H1 (cell line): ENCODE data around the gene SERTAD2. TPM values are rescaled to one million over a fixed set of nuclear protein-coding genes. Genes with fewer than 3 reads are reported as not detected.

Experiments used
- CTCF ChIA-PET: fragments of 300-600 bp; sonication (Branson Sonifier 250); formaldehyde crosslinking; loops from one replicate; lab custom pipeline; 2021; ENCODE audit not compliant: partially characterized antibody; lab: Charles Lee
- POLR2A ChIA-PET: fragments of 300-600 bp; sonication (Branson Sonifier 250); formaldehyde crosslinking; loops from one replicate; lab custom pipeline; 2021; ENCODE audit warnings: inconsistent platforms; ENCODE audit not compliant: partially characterized antibody; lab: Charles Lee
- DNase-seq, 2 experiments: peaks; one replicate each; pipeline versions ENCODE4 v3.0.0 to v3.0.0-alpha.2; 2010 to 2022; ENCODE audit warnings: low spot score in 2 of 2, low read depth in 1 of 2, mixed read lengths in 1 of 2
- FAIRE-seq: peaks from 2 replicates; lab custom pipeline; 2011; peaks lifted over from hg19 to GRCh38; lab: Jason Lieb, UNC
- H2AFZ ChIP-seq: 2 replicates; pipeline ENCODE4 v1.8.1; 2012; ENCODE audit warnings: low read length, inconsistent platforms
- H2AK5ac ChIP-seq: 2 replicates; pipeline ENCODE4 v1.6.1; 2013; ENCODE audit warnings: low read depth, low read length
- H2BK120ac ChIP-seq: replicated peaks from 2 replicates; pipeline ENCODE3; 2013; ENCODE audit warnings: low read depth, low read length, inconsistent platforms
- H2BK12ac ChIP-seq: 2 replicates; pipeline ENCODE4 v1.6.1; 2013; ENCODE audit warnings: low read depth, low read length
- H2BK15ac ChIP-seq: 2 replicates; pipeline ENCODE4 v1.6.1; 2013; ENCODE audit warnings: low read length
- H2BK20ac ChIP-seq: 2 replicates; pipeline ENCODE4 v1.6.1; 2013; ENCODE audit warnings: low read length
- H2BK5ac ChIP-seq: 2 replicates; pipeline ENCODE4 v1.6.1; 2013; ENCODE audit warnings: low read depth, low read length
- H3K14ac ChIP-seq: 2 replicates; pipeline ENCODE4 v1.6.1; 2013; ENCODE audit warnings: inconsistent platforms; ENCODE audit not compliant: insufficient read length
- H3K18ac ChIP-seq: 2 replicates; pipeline ENCODE4 v1.6.1; 2013; ENCODE audit warnings: low read length; ENCODE audit errors: extremely low read depth
- H3K23ac ChIP-seq: 2 replicates; pipeline ENCODE4 v1.6.1; 2013; ENCODE audit warnings: inconsistent platforms; ENCODE audit not compliant: insufficient read length
- H3K23me2 ChIP-seq: 2 replicates; pipeline ENCODE4 v1.6.1; 2013; ENCODE audit warnings: low read depth, low read length
- H3K27ac ChIP-seq: 2 replicates; pipeline ENCODE4 v1.6.1; 2011; ENCODE audit warnings: low read depth, low read length, inconsistent platforms
- H3K27me3 ChIP-seq, 4 experiments: replicated peaks in 1 of 4; 1 replicate in 1 of 4; 2 replicates in 3 of 4; pipeline versions ENCODE4 v1.6.1 to v1.8.1; 2011 to 2013; ENCODE audit warnings: low read length in 3 of 4, mild to moderate bottlenecking in 3 of 4, inconsistent platforms in 2 of 4, mixed read lengths in 2 of 4, moderate library complexity in 1 of 4; ENCODE audit not compliant: control insufficient read depth in 3 of 4, insufficient read depth in 3 of 4; ENCODE audit errors: extremely low read depth in 1 of 4
- H3K36me3 ChIP-seq, 4 experiments: 2 replicates each; pipeline versions ENCODE4 v1.6.1 to v1.8.1; 2011 to 2013; ENCODE audit warnings: mild to moderate bottlenecking in 4 of 4, low read length in 3 of 4, moderate library complexity in 2 of 4, control low read depth in 1 of 4, inconsistent platforms in 1 of 4; ENCODE audit not compliant: insufficient read depth in 4 of 4, control insufficient read depth in 2 of 4
- H3K4ac ChIP-seq: replicated peaks from 2 replicates; pipeline ENCODE3; 2013; ENCODE audit warnings: low read length, low read depth, mixed read lengths, inconsistent platforms; ENCODE audit not compliant: insufficient read length
- H3K4me1 ChIP-seq, 4 experiments: replicated peaks in 1 of 4; 1 replicate in 1 of 4; 2 replicates in 3 of 4; pipeline versions ENCODE4 v1.6.1 to v1.8.1; 2011 to 2013; ENCODE audit warnings: low read length in 3 of 4, inconsistent platforms in 2 of 4, mixed read lengths in 1 of 4; ENCODE audit not compliant: insufficient read depth in 4 of 4, control insufficient read depth in 3 of 4
- H3K4me2 ChIP-seq, 2 experiments: 2 replicates each; pipeline versions ENCODE4 v1.6.1 to v1.8.1; 2011 to 2013; ENCODE audit warnings: low read depth in 2 of 2, low read length in 2 of 2, control low read depth in 1 of 2, inconsistent platforms in 1 of 2, mild to moderate bottlenecking in 1 of 2; ENCODE audit not compliant: insufficient read depth in 1 of 2
- H3K4me3 ChIP-seq, 4 experiments: fragments of 200-600, 300-600 bp in 1 of 4; sonication (generic), shearing (Covaris generic), sonication (Bioruptor Twin) in 1 of 4; 2 replicates each; pipeline versions ENCODE4 v1.5.1 to v1.8.1; 2011 to 2016; ENCODE audit warnings: low read length in 4 of 4, low read depth in 3 of 4, control low read depth in 2 of 4, inconsistent platforms in 2 of 4, mild to moderate bottlenecking in 2 of 4, mixed read lengths in 1 of 4, moderate library complexity in 1 of 4; ENCODE audit not compliant: insufficient read depth in 2 of 4; ENCODE audit errors: extremely low read depth in 1 of 4
- H3K56ac ChIP-seq: replicated peaks from 2 replicates; pipeline ENCODE3; 2013; ENCODE audit warnings: low read depth, mild to moderate bottlenecking, mixed read lengths, low read length, inconsistent platforms; ENCODE audit not compliant: insufficient read length
- H3K79me1 ChIP-seq: 2 replicates; pipeline ENCODE4 v1.6.1; 2013; ENCODE audit warnings: low read depth, low read length, control low read depth
- H3K79me2 ChIP-seq, 2 experiments: 2 replicates each; pipeline versions ENCODE4 v1.6.1 to v1.8.1; 2012 to 2013; ENCODE audit warnings: low read length in 2 of 2, mild to moderate bottlenecking in 2 of 2, inconsistent platforms in 1 of 2; ENCODE audit not compliant: insufficient read depth in 2 of 2, control insufficient read depth in 1 of 2
- H3K9ac ChIP-seq, 4 experiments: replicated peaks in 1 of 4; 1 replicate in 1 of 4; 2 replicates in 3 of 4; pipeline versions ENCODE4 v1.6.1 to v1.8.1; 2011 to 2013; ENCODE audit warnings: low read depth in 3 of 4, low read length in 3 of 4, control low read depth in 2 of 4, mild to moderate bottlenecking in 2 of 4, moderate library complexity in 2 of 4, inconsistent platforms in 1 of 4; ENCODE audit errors: extremely low read depth in 1 of 4
- H3K9me3 ChIP-seq, 2 experiments: 2 replicates each; pipeline versions ENCODE4 v1.6.1 to v1.8.1; 2012 to 2013; ENCODE audit warnings: mild to moderate bottlenecking in 2 of 2, moderate library complexity in 2 of 2, control low read depth in 1 of 2, inconsistent platforms in 1 of 2, low read depth in 1 of 2, low read length in 1 of 2, mixed read lengths in 1 of 2; ENCODE audit not compliant: insufficient read depth in 2 of 2
- H4K20me1 ChIP-seq, 2 experiments: replicated peaks in 1 of 2; 2 replicates each; pipeline versions ENCODE3 to v1.8.1; 2011 to 2013; ENCODE audit warnings: inconsistent platforms in 2 of 2, low read length in 2 of 2, mild to moderate bottlenecking in 1 of 2; ENCODE audit not compliant: insufficient read depth in 2 of 2, control insufficient read depth in 1 of 2
- H4K5ac ChIP-seq: 2 replicates; pipeline ENCODE4 v1.6.1; 2013; ENCODE audit warnings: low read length, low read depth, mixed read lengths, inconsistent platforms; ENCODE audit not compliant: insufficient read length
- H4K8ac ChIP-seq: 2 replicates; pipeline ENCODE4 v1.8.0; 2013; ENCODE audit warnings: mild to moderate bottlenecking, moderate library complexity, low read length, inconsistent platforms; ENCODE audit not compliant: insufficient read depth; ENCODE audit errors: extremely low read depth
- H4K91ac ChIP-seq: replicated peaks from 2 replicates; pipeline ENCODE3; 2013; ENCODE audit warnings: low read length, mixed read lengths, inconsistent platforms; ENCODE audit not compliant: insufficient read length
- BCL11A ChIP-seq, 2 experiments: IDR thresholded peaks; one replicate each; pipeline ENCODE4 v1.6.1; 2011; ENCODE audit warnings: low read depth in 2 of 2, low read length in 2 of 2, mild to moderate bottlenecking in 2 of 2
- CBX8 ChIP-seq: fragments of 300-800, 300-1000 bp; sonication (generic); IDR thresholded peaks from 2 replicates; pipeline ENCODE4 v1.7.1; 2016; ENCODE audit warnings: low read depth, low read length, borderline replicate concordance
- CEBPB ChIP-seq: IDR thresholded peaks from 2 replicates; pipeline ENCODE4 v1.6.1; 2012; ENCODE audit warnings: low read depth, low read length
- KDM1A ChIP-seq: fragments of 200-600, 300-600 bp; sonication (generic); IDR thresholded peaks from 2 replicates; pipeline ENCODE4 v1.7.1; 2016; ENCODE audit warnings: mild to moderate bottlenecking, low read length, borderline replicate concordance
- MAFK ChIP-seq: IDR thresholded peaks from 2 replicates; pipeline ENCODE4 v1.6.1; 2012; ENCODE audit warnings: low read depth, mild to moderate bottlenecking, improper control_type of control experiment, low read length
- SP2 ChIP-seq: IDR thresholded peaks from 2 replicates; pipeline ENCODE4 v1.6.1; 2012; ENCODE audit warnings: mild to moderate bottlenecking, low read length, inconsistent platforms
- TEAD4 ChIP-seq: IDR thresholded peaks from 2 replicates; pipeline ENCODE4 v1.6.1; 2012; ENCODE audit warnings: low read depth, low read length, inconsistent platforms, mixed read lengths
- YY1 ChIP-seq: IDR thresholded peaks from 2 replicates; pipeline ENCODE4 v1.6.1; 2011; ENCODE audit warnings: low read depth, mild to moderate bottlenecking, low read length
- WGBS, 2 experiments: shearing (Covaris generic) in 1 of 2; methylation state at CpG; one replicate each; pipeline versions ENCODE4 v1.1.6 to v1.1.7; 2013 to 2015; ENCODE audit warnings: low lambda C conversion rate in 2 of 2, mixed read lengths in 2 of 2, inconsistent platforms in 1 of 2, low coverage in 1 of 2, missing lambda C conversion rate in 1 of 2; ENCODE audit not compliant: insufficient replicate concordance in 2 of 2, insufficient coverage in 1 of 2, insufficient read length in 1 of 2; ENCODE audit errors: extremely low coverage in 1 of 2, missing lambda C conversion rate in 1 of 2; 5-methylcytosine and 5-hydroxymethylcytosine counted together
- polyA plus RNA-seq, 7 experiments: library from polyadenylated mRNA; depleted of rRNA in 3 of 7; stranded (reverse) in 5 of 7; unstranded in 2 of 7; fragments of >200 nt in 5 of 7; fragments of 200-250 nt in 2 of 7; gene quantifications; 1 replicate in 5 of 7; 2 replicates in 1 of 7; 4 replicates in 1 of 7; pipeline versions ENCODE4 v1.2.1 to v1.2.3, GENCODE V29; 2011 to 2013; ENCODE audit warnings: missing spikeins in 2 of 7, mixed read lengths in 2 of 7
- total RNA-seq: library from RNA; stranded (reverse); fragmentation: NEBNext Ultra II Directional; extraction: Animal tissue kit (Norgen Biotek cat#: 25700); gene quantifications from 2 replicates; pipeline ENCODE4 v1.2.1, GENCODE V29; 2021

Gene SERTAD2
- total and polyA plus RNA-seq, 2 of the 8 experiments (the other 6 are each of a cell fraction or from before 2014, with no cell fraction given) = 2.9 to 4.5 TPM

DNA sequence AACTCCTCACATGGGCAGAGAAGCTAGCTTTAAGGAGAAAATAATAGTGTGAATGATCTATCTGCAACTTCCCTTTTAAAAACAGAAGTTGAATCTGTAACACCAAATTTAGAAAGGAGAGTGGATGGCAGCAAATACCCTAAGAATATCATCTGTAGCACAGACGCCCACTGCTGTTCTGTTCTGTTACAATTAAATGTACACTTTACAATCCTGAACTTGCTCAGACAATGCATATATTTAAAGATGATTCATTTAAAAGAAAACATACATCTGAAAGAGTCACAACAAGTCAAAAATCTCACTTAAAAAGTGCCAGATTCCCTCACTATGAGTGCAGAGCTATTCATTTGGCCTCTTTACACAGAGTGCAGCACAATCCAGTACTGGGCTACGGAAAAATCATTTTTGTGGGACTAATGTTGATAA, 8.0 kb upstream of the SERTAD2 start:
- no peak overlapping the region for H2BK12ac ChIP-seq
- H3K27me3 ChIP-seq = peaks cover 0 to 4% (median 0%) of the 10 kb centered on the region in 4 experiments; a peak in 1 of 7 replicates
- no peak overlapping the region for H3K18ac ChIP-seq
- H3K4me1 ChIP-seq = peaks cover 0 to 4% (median 1%) of the 10 kb centered on the region in 4 experiments; a peak in 3 of 7 replicates
- CTCF ChIA-PET = interaction anchor here (0.6 to 1.3 kb wide), 2 partner anchors 14 to 16 kb away, joined by 4 read pairs; no protein-coding TSS in a partner anchor
- H2AK5ac ChIP-seq = no peak overlapping the region
- no peak overlapping the region for H2BK15ac ChIP-seq
- H3K79me2 ChIP-seq = no peaks in the 10 kb centered on the region
- H3K23me2 ChIP-seq = no peaks in the 10 kb centered on the region
- H4K20me1 ChIP-seq = no peaks in the 10 kb centered on the region
- H3K27ac ChIP-seq = no peak overlapping the region
- no peaks in the 10 kb centered on the region for H3K79me1 ChIP-seq
- no peak overlapping the region for H3K4me3 ChIP-seq
- no peak overlapping the region for H4K91ac ChIP-seq
- no peak overlapping the region for H4K5ac ChIP-seq
- no peak overlapping the region for H2BK5ac ChIP-seq
- no peak overlapping the region for H2AFZ ChIP-seq
- no peak overlapping the region for H3K14ac ChIP-seq
- H3K36me3 ChIP-seq = no peaks in the 10 kb centered on the region
- no peaks in the 10 kb centered on the region for H3K9me3 ChIP-seq
- no peak overlapping the region for H3K4me2 ChIP-seq
- H3K9ac ChIP-seq = no peak overlapping the region
- H4K8ac ChIP-seq = no peak overlapping the region
- H2BK20ac ChIP-seq = no peak overlapping the region
- WGBS, 2 experiments = 84% methylated on average over 2 of the region's 2 CpGs; no CpG with 5 or more reads in 1 of the 2 experiments
- FAIRE-seq = no peak
- no peak for DNase-seq
- no peak overlapping the region for H3K4ac ChIP-seq
- H3K23ac ChIP-seq = no peak overlapping the region
- H2BK120ac ChIP-seq = no peak overlapping the region
- TF ChIP-seq SP2 (no peak), TEAD4 (no peak), KDM1A (no peak), BCL11A (IDR thresholded peaks at IDR 0.05; ENCODE audit: low read depth in 2 of 2, low read length in 2 of 2) (no peak), MAFK (no peak), CBX8 (no peak), YY1 (no peak), CEBPB (no peak)
- POLR2A ChIA-PET = interaction anchor here (1.0 kb wide), 1 partner anchor 15 kb away, joined by 4 read pairs; no protein-coding TSS in a partner anchor
- H3K56ac ChIP-seq = no peak overlapping the region
